Suppressor macrophage (primary cell): ENCODE data around the gene HMGA1.
A peak's percentile ranks its signal among the peaks of the same experiment; 100 is the strongest.
"Not testable (repeated sequence)": the region's sequence is repeated elsewhere in the genome, so short reads cannot be mapped to it uniquely, and the experiment has no call there.

Experiments used
- DNase-seq, 4 experiments: peaks; one replicate each; pipeline ENCODE4 v3.0.0-alpha.2; 2020 to 2022

The HMGA1 gene

DNA sequence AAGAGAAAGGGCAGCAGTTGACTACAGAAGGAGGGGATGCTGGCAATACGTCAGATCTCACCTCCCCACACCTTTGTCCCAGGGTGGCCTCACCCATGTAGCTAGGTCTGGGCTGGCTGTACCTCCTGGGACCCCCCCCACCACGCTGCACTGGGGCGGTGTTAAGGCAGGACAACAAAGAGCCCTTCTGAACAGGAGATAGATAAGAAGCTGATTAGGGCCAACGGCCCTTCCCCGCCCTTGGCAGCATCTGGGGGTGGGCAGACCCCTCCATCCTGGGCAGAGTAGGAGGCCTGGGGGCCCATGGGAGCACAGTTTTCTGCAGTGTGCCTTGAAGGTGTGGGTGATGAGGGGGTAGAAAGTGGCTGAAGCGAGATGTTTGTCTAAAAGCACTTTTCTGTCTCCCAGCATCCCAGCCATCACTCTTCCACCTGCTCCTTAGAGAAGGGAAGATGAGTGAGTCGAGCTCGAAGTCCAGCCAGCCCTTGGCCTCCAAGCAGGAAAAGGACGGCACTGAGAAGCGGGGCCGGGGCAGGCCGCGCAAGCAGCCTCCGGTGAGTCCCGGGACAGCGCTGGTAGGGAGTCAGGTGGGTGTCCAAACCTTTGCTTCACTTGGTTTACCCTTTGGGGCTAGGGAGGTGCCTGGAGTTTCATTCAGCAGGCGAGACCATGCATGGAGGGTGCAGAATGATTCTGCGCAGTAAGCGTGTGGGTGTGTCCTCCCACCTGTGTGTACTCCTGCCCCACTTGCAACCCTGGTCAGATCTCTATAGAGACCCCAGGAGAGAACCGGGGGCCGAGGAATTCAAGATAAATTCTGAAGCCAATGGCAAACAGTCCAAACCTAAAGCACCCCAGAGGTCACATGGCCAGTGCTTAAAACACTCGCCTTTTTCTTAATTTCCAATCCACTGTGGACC lies 3.9 kb downstream of the HMGA1 start:
- no peak for DNase-seq

DNA sequence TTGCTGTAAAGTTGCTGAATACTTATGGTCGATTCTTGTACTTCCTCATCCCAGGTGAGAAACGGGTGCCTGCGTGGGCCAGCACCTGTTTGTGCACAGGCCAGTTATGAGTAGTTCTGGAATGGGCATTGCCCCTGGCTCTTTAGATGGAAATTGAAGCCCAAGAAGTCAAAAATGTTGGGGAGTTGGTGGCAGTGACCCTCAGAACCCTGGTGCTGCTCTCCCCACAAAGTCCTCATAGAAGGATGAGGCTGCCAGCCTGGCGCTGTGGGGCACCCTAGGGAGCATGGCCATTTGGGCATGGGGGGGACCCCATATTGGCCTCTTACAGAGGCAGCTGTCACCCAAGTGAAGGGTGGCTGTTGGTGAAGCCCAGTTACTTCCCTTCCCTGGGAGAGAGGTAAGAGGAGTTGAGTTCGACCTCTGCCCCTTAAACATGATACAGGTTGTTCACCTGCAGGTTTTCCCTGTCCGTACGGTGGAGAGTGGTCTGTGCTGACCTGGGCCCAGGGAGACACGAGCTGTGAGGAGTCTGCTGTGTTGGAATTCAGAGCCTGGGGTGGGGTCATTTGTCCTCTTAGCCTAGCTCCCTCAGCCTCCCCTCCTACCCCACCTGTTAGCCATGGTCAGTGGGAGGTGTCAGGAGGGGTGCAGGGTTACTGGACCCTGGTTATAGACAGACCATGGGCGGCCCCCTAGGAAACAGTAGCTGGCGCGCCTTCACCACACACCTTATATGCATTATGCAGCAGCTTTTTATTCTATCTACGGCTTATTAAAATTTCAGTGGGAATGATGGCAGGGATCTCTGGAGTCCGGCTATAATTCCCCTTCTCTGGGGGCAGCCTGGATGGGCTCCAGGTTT lies 4.9 kb downstream of the HMGA1 start:
- no peak for DNase-seq

DNA sequence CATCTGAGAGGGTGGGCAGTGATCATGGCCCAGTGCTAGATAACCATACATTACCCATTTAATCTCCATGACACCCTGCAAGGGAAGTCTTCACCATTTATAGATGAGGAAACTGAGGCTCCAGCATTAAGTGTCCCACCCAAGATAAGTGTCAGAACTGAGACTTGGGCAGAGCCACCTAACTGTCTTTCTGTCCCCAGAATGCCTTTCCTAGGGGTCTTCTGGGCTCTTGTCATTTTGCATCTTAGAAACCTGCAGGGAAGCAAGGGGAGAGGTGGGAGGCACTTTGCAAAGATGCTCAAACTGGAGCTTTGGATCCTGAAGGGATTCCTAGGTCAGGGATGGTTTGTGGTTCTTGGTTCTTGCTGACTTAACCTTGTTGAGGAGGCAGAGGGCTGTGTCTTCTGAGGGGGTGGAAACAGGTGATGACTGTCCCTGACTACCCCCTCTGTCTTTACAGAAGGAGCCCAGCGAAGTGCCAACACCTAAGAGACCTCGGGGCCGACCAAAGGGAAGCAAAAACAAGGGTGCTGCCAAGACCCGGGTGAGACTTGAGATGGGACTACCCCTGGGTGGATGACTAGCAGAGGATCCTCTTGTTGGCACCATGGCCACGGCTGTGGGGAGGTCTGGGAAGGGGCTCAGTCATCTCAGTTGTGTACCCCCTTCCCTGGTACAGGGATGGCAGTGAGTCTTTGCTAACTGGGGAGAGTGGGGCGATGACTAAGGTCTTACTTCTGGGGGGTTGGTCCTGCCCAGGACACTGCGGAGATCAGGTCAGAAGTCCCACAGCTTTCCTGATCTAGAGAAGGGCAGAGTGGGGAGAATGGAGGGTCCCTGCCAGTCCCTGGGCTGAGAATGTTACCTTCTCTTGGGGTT lies 5.8 kb downstream of the HMGA1 start:
- no peak for DNase-seq

- no peak for DNase-seq
Measured at GRCh38 chr6:34243131-34243771, 6.6 kb downstream of the HMGA1 start.

- peak; percentile 74 to 88 (median 84) for DNase-seq
Measured at GRCh38 chr6:34243901-34244884, 7.5 kb downstream of the HMGA1 start.

GRCh38 chr6:34245032-34245760 lies 8.5 kb downstream of the HMGA1 start:
- DNase-seq, result not testable (repeated sequence)

- DNase-seq, result not testable (repeated sequence)
Measured at GRCh38 chr6:34245761-34246140, 9.1 kb downstream of the HMGA1 start.

DNA sequence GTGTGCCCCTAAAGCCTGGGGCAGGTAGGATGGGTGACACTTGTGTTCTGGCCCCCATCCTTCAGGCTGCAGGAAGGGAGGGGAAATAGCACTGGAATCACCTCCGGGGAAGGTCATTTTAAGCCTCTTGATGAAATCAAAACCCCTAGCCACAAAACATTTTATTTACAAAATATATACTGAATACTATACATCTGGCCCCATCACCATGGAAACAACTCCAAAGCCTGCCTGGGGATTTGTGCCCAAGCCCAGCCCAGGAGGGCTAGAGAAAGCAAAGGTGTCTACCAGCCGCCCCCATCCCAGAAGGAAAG lies 9.5 kb downstream of the HMGA1 start:
- no peak for DNase-seq

DNA sequence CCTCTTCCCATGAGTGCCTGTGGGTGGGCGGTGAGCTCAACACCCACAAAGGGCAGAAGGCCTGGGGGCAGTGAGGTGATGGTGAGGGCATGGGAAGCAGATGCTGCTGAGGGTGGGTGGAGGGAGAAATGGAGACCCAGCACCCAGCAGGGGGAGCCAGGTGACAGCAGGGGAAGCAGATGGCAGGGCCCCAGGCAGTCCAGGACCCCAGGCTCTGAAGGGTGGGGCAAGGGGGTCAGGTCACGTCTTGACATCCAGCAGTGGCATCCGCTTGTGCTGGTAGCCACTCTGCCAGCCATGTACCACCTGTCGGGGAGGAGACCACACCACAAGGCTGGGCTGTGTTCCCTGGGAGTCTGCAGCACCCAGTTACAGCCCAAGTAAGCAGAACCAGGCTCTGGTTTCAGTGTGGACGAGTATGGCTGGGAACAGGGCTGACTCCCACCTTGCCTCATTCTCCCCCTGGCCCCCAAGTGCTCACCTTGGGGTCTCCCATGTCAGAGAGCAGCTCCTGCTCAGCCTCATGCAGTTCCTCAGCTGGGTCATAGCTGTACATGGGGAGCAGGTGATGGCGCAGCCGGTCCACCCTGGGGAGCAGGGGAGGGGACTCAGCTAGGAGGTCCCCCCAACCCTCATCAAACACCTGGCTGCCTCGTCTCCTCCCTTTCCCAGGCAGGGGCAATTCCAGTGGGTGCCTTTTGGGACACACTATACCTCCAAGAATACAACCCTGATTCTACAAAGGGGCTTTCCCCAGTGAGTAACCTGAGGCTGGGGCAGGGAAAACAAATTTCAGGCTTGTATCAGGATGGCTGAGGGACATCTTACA lies 10.1 kb downstream of the HMGA1 start:
- peak in 3 of 4 experiments; percentile 37 to 58 (median 50) for DNase-seq

DNA sequence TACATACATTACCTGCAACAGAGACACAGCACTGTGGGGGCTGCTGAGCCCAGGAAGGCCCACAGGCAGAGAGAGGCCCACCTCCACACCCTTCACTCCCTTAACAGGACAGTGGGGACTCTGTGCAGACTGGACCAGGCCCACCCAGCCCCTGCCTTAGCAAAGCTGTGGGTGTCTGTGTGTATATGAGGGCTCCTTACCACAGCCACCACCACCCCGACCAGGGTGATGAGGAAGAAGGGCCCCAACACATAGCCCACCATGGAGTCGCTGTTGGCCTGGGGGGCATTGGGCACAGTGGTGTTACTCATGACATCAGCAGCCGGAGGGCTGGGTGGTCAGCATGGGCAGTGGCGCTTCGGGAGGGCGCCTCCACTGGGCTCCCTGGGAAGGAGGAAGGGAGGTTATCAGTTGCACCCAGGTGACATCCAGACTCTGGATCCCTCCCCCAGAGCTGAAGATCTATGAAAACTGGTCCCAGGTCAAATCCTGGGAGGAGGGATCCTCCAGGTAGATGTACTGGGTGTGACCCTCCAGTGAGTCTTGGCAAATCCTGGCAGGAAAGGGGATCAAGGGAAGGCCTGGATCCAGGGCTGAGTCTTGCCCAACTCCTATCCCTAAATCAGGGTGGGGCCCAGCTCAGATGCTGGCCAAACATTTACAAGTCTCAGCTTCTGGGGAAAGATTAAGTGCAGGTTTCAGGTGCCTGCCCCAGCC lies 11.0 kb downstream of the HMGA1 start:
- no peak for DNase-seq

GRCh38 chr6:34248198-34248726 lies 11.6 kb downstream of the HMGA1 start:
- peak; percentile 47 to 85 (median 78) for DNase-seq

DNA sequence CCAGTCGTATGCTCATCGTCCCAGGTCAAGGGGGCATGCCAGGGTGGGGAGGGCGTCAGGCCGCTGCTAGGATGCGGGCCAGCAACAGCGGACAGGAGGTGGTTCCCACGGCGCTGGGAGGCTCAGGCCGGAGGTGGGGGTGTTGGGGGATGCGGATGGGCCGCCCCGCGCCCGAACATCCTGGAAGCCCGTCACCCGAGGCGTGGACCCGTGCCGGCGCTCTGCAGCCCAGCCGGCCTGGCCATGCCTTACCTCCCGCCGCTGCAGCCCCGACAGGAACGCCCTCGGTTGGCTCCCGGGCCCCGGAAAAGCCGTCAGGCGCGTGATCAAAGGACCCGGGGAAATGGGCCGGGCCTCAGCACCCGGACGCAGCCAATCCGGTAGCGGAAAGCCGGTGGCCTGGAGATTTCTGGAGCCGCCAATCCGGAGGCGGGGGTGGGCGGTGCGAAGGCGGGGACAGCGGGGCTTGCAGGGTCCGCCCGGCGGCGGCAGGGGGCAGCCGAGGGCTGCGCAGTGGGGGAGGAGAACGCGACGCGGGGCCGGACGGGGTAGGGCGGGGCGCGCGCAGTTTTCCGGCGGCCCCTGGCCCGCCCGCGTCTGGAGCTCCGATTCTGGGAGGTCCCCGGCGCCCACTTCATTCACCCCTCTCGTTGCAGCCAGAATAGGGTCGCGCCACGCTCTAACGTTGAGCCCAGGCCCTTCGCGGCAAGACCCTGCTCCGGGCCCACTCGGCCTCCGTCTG lies 12.2 kb downstream of the HMGA1 start, which contains the start of gene SMIM29:
Gene SMIM29, minus strand, starts transcription at position 280 of the 742 bp plus-strand sequence. CDS start 1,215 bp downstream, outside the sequence.
- peak; percentile 96 to 98 (median 98) for DNase-seq

GRCh38 chr6:34249469-34250261 lies 13.0 kb downstream of the HMGA1 start:
- DNase-seq, result peak in 1 of 4 experiments; percentile 27

GRCh38 chr6:34252395-34252794 lies 15.7 kb downstream of the HMGA1 start:
- DNase-seq, result not testable (repeated sequence)

- peak; percentile 24 to 50 (median 46) for DNase-seq
Measured at GRCh38 chr6:34259529-34260069, 22.9 kb downstream of the HMGA1 start.
